GM23338 (cell line): ENCODE results near the gene XRCC4. TPM values are rescaled to one million over a fixed set of nuclear protein-coding genes. Genes with fewer than 3 reads are reported as not detected.

ENCODE experiments used
- ATAC-seq: fragments of 200-7000 bp; cut with Tn5 transposase; 3 replicates; pipeline ENCODE4 v1.9.1; 2020
- DNase-seq: peaks from one replicate; pipeline ENCODE4 v3.0.0-alpha.2; 2015; ENCODE audit warnings: low spot score
- H2AFZ ChIP-seq: fragments of 200-600 bp; sonication (generic); 2 replicates; pipeline ENCODE4 v1.8.0; 2016; ENCODE audit warnings: antibody characterized with exemption, mild to moderate bottlenecking, moderate library complexity
- H3F3A ChIP-seq: fragments of 200-600 bp; sonication (generic); replicated peaks from 2 replicates; pipeline ENCODE4 v1.8.0; 2017; ENCODE audit warnings: antibody characterized with exemption, mixed run types, low read depth
- H3K27ac ChIP-seq: fragments of 200-600 bp; sonication (generic); 2 replicates; pipeline ENCODE4 v1.6.1; 2016; ENCODE audit warnings: low read depth
- H3K27me3 ChIP-seq: fragments of 200-600 bp; sonication (generic); 2 replicates; pipeline ENCODE4 v1.8.0; 2016; ENCODE audit warnings: mild to moderate bottlenecking, mixed run types, moderate library complexity; ENCODE audit not compliant: insufficient read depth
- H3K36me3 ChIP-seq: fragments of 200-600 bp; sonication (generic); 2 replicates; pipeline ENCODE4 v1.8.0; 2016; ENCODE audit warnings: mild to moderate bottlenecking; ENCODE audit not compliant: insufficient read depth
- H3K4me1 ChIP-seq: fragments of 200-600 bp; sonication (generic); 2 replicates; pipeline ENCODE4 v1.8.0; 2016; ENCODE audit warnings: mild to moderate bottlenecking, moderate library complexity; ENCODE audit not compliant: insufficient read depth
- H3K4me2 ChIP-seq: fragments of 200-600 bp; sonication (generic); 2 replicates; pipeline ENCODE4 v1.7.1; 2017; ENCODE audit warnings: mixed run types
- H3K4me3 ChIP-seq: fragments of 200-600 bp; sonication (generic); 2 replicates; pipeline ENCODE4 v1.6.1; 2016; ENCODE audit warnings: mixed run types
- H3K79me2 ChIP-seq: fragments of 200-600 bp; sonication (generic); replicated peaks from 2 replicates; pipeline ENCODE4 v1.8.0; 2017; ENCODE audit warnings: mild to moderate bottlenecking; ENCODE audit not compliant: insufficient read depth
- H3K9me2 ChIP-seq: fragments of 200-600 bp; sonication (generic); 2 replicates; pipeline ENCODE4 v1.8.0; 2017; ENCODE audit not compliant: insufficient read depth
- H4K20me1 ChIP-seq: fragments of 200-600 bp; sonication (generic); replicated peaks from 2 replicates; pipeline ENCODE4 v1.8.0; 2017; ENCODE audit warnings: mild to moderate bottlenecking; ENCODE audit not compliant: insufficient read depth
- H3K27ac Mint-ChIP-seq: 2 replicates; pipeline ENCODE4 v1.8.0; 2020; ENCODE audit warnings: inconsistent platforms, mild to moderate bottlenecking, moderate library complexity, mixed read lengths
- H3K27me3 Mint-ChIP-seq: 3 replicates; pipeline ENCODE4 v1.8.0; 2022; ENCODE audit warnings: low read depth, mild to moderate bottlenecking, moderate library complexity, mixed read lengths, inconsistent platforms; ENCODE audit not compliant: insufficient read depth, poor library complexity
- H3K36me3 Mint-ChIP-seq: 3 replicates; pipeline ENCODE4 v1.8.0; 2021; ENCODE audit warnings: low read depth, mild to moderate bottlenecking, inconsistent platforms, moderate library complexity, mixed read lengths
- H3K4me1 Mint-ChIP-seq: 3 replicates; pipeline ENCODE4 v1.8.0; 2020; ENCODE audit warnings: mild to moderate bottlenecking, inconsistent platforms, mixed read lengths
- H3K4me3 Mint-ChIP-seq: 3 replicates; pipeline ENCODE4 v1.8.0; 2021; ENCODE audit warnings: moderate library complexity, mild to moderate bottlenecking, inconsistent platforms, mixed read lengths
- H3K9me3 Mint-ChIP-seq: 3 replicates; pipeline ENCODE4 v1.8.0; 2020; ENCODE audit warnings: moderate library complexity, mild to moderate bottlenecking, inconsistent platforms, mixed read lengths
- ETS1 ChIP-seq: IDR thresholded peaks from 2 replicates; pipeline ENCODE4 v1.6.1; 2016; ENCODE audit warnings: antibody characterized with exemption
- JUNB ChIP-seq: IDR thresholded peaks from one replicate; pipeline ENCODE4 v1.6.1; 2016; ENCODE audit warnings: antibody characterized with exemption; ENCODE audit not compliant: unreplicated experiment
- NANOG ChIP-seq: IDR thresholded peaks from 2 replicates; pipeline ENCODE4 v1.6.1; 2016; ENCODE audit warnings: antibody characterized with exemption, borderline replicate concordance
- REST ChIP-seq: IDR thresholded peaks from one replicate; pipeline ENCODE4 v1.6.1; 2018; ENCODE audit warnings: antibody characterized with exemption; ENCODE audit not compliant: unreplicated experiment
- STAT1 ChIP-seq: IDR thresholded peaks from one replicate; pipeline ENCODE4 v1.6.1; 2016; ENCODE audit warnings: antibody characterized with exemption; ENCODE audit not compliant: unreplicated experiment
- ZNF462 ChIP-seq: fragments of 250-450 bp; sonication (Bioruptor Pico); IDR thresholded peaks from 2 replicates; pipeline ENCODE4 v1.5.0; 2020; ENCODE audit warnings: mild to moderate bottlenecking, moderate library complexity
- polyA plus RNA-seq: library from polyadenylated mRNA; unstranded; fragments of >200 nt; fragmentation: Nextera tagmentation; extraction: Ambion mirVana; gene quantifications from 2 replicates; pipeline ENCODE4 v1.2.1, GENCODE V29; 2016
- total RNA-seq: library from RNA; depleted of rRNA; stranded (reverse); fragments of >200 nt; shearing (Covaris generic); gene quantifications from 2 replicates; pipeline ENCODE4 v1.2.3, GENCODE V29; 2014

XRCC4 gene
- total and polyA plus RNA-seq, 2 experiments from 2014 or later, result 11.5 to 22.4 TPM

GRCh38 chr5:83147593-83147992 is 70.2 kb downstream of the XRCC4 start:
- Histone ChIP-seq H3K4me2 (no peak overlapping the region), H3K27ac (no peak overlapping the region), H4K20me1 (no peaks in the 10 kb centered on the region), H3K4me3 (no peak overlapping the region), H2AFZ (no peak overlapping the region), H3K27me3 (no peaks in the 10 kb centered on the region), H3K36me3 (no peaks in the 10 kb centered on the region), H3K4me1 (no peaks in the 10 kb centered on the region), H3F3A (no peaks in the 10 kb centered on the region), H3K79me2 (no peaks in the 10 kb centered on the region), H3K9me2 (no peaks in the 10 kb centered on the region)
- TF ChIP-seq STAT1 (no peak), REST (no peak), ETS1 (no peak), NANOG (no peak), JUNB (no peak), ZNF462 (CRISPR knock-in tag) (no peak)
- no peak overlapping the region for H3K27ac Mint-ChIP-seq
- DNase-seq (no peak), ATAC-seq (no peak)
- H3K9me3 Mint-ChIP-seq, result no peaks in the 10 kb centered on the region
- H3K27me3 Mint-ChIP-seq, result no peaks in the 10 kb centered on the region
- no peak overlapping the region for H3K4me3 Mint-ChIP-seq
- H3K4me1 Mint-ChIP-seq, result no peaks in the 10 kb centered on the region
- H3K36me3 Mint-ChIP-seq, result no peaks in the 10 kb centered on the region; the same call in 2 of the 3 replicates
